Measurements from ENCODE around the gene LSM4.
A peak's percentile ranks its signal among the peaks of the same experiment; 100 is the strongest.

The LSM4 gene

DNA sequence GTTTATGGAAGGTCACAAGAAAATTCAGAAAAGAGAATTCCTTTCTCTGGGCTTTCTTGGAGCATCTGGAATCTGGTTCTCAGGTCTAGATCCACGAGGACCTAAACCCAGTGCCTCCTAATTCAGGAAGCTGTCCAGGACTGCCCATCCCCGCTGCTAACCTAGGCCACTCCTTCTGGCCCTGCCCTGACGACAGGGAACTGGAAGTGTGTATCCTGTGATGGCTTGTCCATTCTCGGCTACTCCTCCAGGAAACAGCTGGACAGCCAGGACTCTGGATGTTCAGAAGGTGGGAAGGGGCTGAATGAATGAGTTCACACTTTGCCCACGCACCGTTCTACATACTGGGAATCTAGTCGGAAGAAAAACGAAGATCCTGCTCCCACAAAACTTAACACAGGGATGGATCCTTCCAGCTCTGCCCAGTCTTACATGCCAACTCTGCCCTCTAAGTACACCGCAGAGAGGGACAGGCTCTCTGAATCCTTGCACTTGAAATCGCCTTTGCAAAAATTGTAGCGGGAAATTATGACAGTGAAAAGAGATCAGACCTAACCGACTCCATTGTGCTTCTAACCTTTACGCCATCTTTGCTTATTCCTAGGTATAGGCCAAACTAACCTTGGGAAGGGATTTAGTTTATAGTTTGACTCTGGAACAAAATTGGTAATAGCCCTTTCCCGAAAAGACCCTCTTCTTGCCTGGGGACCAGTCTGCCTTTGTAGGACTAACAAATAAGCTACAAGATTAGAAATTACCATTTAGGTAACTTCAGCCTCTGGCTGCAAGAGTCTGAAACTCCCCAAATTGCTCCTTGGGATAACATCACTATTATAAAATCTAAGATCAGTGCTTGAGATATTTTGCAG lies 1.8 kb downstream of the LSM4 start:
- Histone ChIP-seq H3K27me3 (ENCODE audit: control insufficient read depth, insufficient read depth, low read length) (no peaks in the 10 kb centered on the region), H3K4me3 (ENCODE audit: low read depth, low read length) (peak overlapping the region; percentile 92), H3K4me1 (ENCODE audit: control insufficient read depth, insufficient read depth, low read length) (peaks cover 8% of the 10 kb centered on the region), H3K9ac (ENCODE audit: low read depth, low read length) (no peak overlapping the region), H3K36me3 (ENCODE audit: control insufficient read depth, insufficient read depth, low read length) (peaks cover 13% of the 10 kb centered on the region), H3K9me3 (ENCODE audit: control insufficient read depth, insufficient read depth, low read length) (no peaks in the 10 kb centered on the region)

- Histone ChIP-seq H3K9me3 (ENCODE audit: control insufficient read depth, insufficient read depth, low read length) (no peaks in the 10 kb centered on the region), H3K4me1 (ENCODE audit: control insufficient read depth, insufficient read depth, low read length) (peaks cover 8% of the 10 kb centered on the region), H3K36me3 (ENCODE audit: control insufficient read depth, insufficient read depth, low read length) (peaks cover 17% of the 10 kb centered on the region), H3K27me3 (ENCODE audit: control insufficient read depth, insufficient read depth, low read length) (no peaks in the 10 kb centered on the region), H3K9ac (ENCODE audit: low read depth, low read length) (no peak overlapping the region), H3K4me3 (ENCODE audit: low read depth, low read length) (no peak overlapping the region)
Measured at GRCh38 chr19:18319591-18320135, 3.2 kb downstream of the LSM4 start.

- Histone ChIP-seq H3K9ac (ENCODE audit: low read depth, low read length) (no peak overlapping the region), H3K36me3 (ENCODE audit: control insufficient read depth, insufficient read depth, low read length) (peaks cover 27% of the 10 kb centered on the region), H3K4me1 (ENCODE audit: control insufficient read depth, insufficient read depth, low read length) (peaks cover 5% of the 10 kb centered on the region), H3K27me3 (ENCODE audit: control insufficient read depth, insufficient read depth, low read length) (no peaks in the 10 kb centered on the region), H3K4me3 (ENCODE audit: low read depth, low read length) (no peak overlapping the region), H3K9me3 (ENCODE audit: control insufficient read depth, insufficient read depth, low read length) (no peaks in the 10 kb centered on the region)
Measured at GRCh38 chr19:18317961-18318800, 4.7 kb downstream of the LSM4 start.

GRCh38 chr19:18313398-18313797 lies 9.5 kb downstream of the LSM4 start:
- no peaks in the 10 kb centered on the region for H3K27me3 ChIP-seq (ENCODE audit: control insufficient read depth, insufficient read depth, low read length)
- peaks cover 52% of the 10 kb centered on the region for H3K36me3 ChIP-seq (ENCODE audit: control insufficient read depth, insufficient read depth, low read length)
- H3K4me1 ChIP-seq (ENCODE audit: control insufficient read depth, insufficient read depth, low read length): no peaks in the 10 kb centered on the region
- no peak overlapping the region for H3K9ac ChIP-seq (ENCODE audit: low read depth, low read length)
- H3K9me3 ChIP-seq (ENCODE audit: control insufficient read depth, insufficient read depth, low read length): no peaks in the 10 kb centered on the region
- H3K4me3 ChIP-seq (ENCODE audit: low read depth, low read length): no peak overlapping the region

DNA sequence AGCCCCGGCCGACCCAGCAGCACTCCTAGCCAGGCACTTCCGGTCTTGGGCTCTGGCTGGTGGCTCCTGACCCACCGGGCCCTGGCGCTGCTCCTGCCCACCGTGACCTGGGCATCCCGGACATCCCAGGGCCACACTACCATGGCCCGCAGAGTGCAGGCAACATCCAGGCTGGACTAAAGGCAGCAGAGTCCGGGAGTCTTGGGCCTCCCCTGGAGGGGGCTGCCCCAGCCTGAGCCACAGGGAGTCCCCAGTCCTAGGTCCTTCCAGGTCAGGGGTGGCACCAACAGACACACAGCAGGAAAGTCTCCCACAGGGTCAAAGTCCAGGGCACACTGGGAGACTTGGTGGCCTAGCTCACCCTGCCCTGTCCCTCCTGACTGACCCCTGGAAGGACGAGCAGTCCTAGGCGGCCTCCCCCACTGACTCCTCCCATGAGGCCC lies 10.8 kb downstream of the LSM4 start:
- H3K9me3 ChIP-seq (ENCODE audit: control insufficient read depth, insufficient read depth, low read length): no peaks in the 10 kb centered on the region
- no peak overlapping the region for H3K4me3 ChIP-seq (ENCODE audit: low read depth, low read length)
- H3K27me3 ChIP-seq (ENCODE audit: control insufficient read depth, insufficient read depth, low read length): no peaks in the 10 kb centered on the region
- H3K36me3 ChIP-seq (ENCODE audit: control insufficient read depth, insufficient read depth, low read length): peaks cover 64% of the 10 kb centered on the region
- no peaks in the 10 kb centered on the region for H3K4me1 ChIP-seq (ENCODE audit: control insufficient read depth, insufficient read depth, low read length)
- no peak overlapping the region for H3K9ac ChIP-seq (ENCODE audit: low read depth, low read length)

GRCh38 chr19:18311502-18312091 lies 11.3 kb downstream of the LSM4 start:
- Histone ChIP-seq H3K36me3 (ENCODE audit: control insufficient read depth, insufficient read depth, low read length) (peaks cover 64% of the 10 kb centered on the region), H3K4me3 (ENCODE audit: low read depth, low read length) (no peak overlapping the region), H3K9me3 (ENCODE audit: control insufficient read depth, insufficient read depth, low read length) (no peaks in the 10 kb centered on the region), H3K4me1 (ENCODE audit: control insufficient read depth, insufficient read depth, low read length) (no peaks in the 10 kb centered on the region), H3K27me3 (ENCODE audit: control insufficient read depth, insufficient read depth, low read length) (no peaks in the 10 kb centered on the region), H3K9ac (ENCODE audit: low read depth, low read length) (peak overlapping the region; percentile 5)

DNA sequence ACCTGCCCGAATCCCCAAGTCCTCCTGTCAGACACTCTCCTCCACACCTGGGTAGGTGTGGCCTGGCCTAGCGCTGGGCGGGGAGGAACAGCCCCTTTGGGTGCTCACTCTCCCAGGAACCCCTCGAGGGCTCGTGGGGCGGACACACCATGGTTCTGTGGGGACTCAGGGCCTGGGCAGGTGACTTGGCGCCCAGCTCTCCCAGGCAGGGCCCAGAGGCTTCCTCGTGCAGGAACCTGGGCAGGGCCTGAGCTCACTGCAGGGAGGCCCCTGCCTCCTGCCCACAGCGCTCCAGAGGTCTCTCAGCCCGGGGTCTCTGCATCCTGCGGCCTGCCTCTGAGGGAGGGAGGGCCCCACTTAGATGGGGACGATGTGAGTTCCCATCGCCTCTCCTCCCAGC lies 11.9 kb downstream of the LSM4 start:
- H3K9ac ChIP-seq (ENCODE audit: low read depth, low read length): no peak overlapping the region
- no peaks in the 10 kb centered on the region for H3K9me3 ChIP-seq (ENCODE audit: control insufficient read depth, insufficient read depth, low read length)
- peaks cover 64% of the 10 kb centered on the region for H3K36me3 ChIP-seq (ENCODE audit: control insufficient read depth, insufficient read depth, low read length)
- no peaks in the 10 kb centered on the region for H3K4me1 ChIP-seq (ENCODE audit: control insufficient read depth, insufficient read depth, low read length)
- H3K4me3 ChIP-seq (ENCODE audit: low read depth, low read length): no peak overlapping the region
- H3K27me3 ChIP-seq (ENCODE audit: control insufficient read depth, insufficient read depth, low read length): no peaks in the 10 kb centered on the region

- Histone ChIP-seq H3K9ac (ENCODE audit: low read depth, low read length) (no peak overlapping the region), H3K9me3 (ENCODE audit: control insufficient read depth, insufficient read depth, low read length) (no peaks in the 10 kb centered on the region), H3K4me3 (ENCODE audit: low read depth, low read length) (no peak overlapping the region), H3K36me3 (ENCODE audit: control insufficient read depth, insufficient read depth, low read length) (peaks cover 64% of the 10 kb centered on the region), H3K27me3 (ENCODE audit: control insufficient read depth, insufficient read depth, low read length) (no peaks in the 10 kb centered on the region), H3K4me1 (ENCODE audit: control insufficient read depth, insufficient read depth, low read length) (no peaks in the 10 kb centered on the region)
Measured at GRCh38 chr19:18310118-18310909, 12.6 kb downstream of the LSM4 start.

GRCh38 chr19:18309525-18310064 lies 13.3 kb downstream of the LSM4 start:
- Histone ChIP-seq H3K27me3 (ENCODE audit: control insufficient read depth, insufficient read depth, low read length) (no peaks in the 10 kb centered on the region), H3K4me1 (ENCODE audit: control insufficient read depth, insufficient read depth, low read length) (peaks cover 3% of the 10 kb centered on the region), H3K9me3 (ENCODE audit: control insufficient read depth, insufficient read depth, low read length) (no peaks in the 10 kb centered on the region), H3K36me3 (ENCODE audit: control insufficient read depth, insufficient read depth, low read length) (peaks cover 61% of the 10 kb centered on the region), H3K9ac (ENCODE audit: low read depth, low read length) (no peak overlapping the region), H3K4me3 (ENCODE audit: low read depth, low read length) (no peak overlapping the region)

DNA sequence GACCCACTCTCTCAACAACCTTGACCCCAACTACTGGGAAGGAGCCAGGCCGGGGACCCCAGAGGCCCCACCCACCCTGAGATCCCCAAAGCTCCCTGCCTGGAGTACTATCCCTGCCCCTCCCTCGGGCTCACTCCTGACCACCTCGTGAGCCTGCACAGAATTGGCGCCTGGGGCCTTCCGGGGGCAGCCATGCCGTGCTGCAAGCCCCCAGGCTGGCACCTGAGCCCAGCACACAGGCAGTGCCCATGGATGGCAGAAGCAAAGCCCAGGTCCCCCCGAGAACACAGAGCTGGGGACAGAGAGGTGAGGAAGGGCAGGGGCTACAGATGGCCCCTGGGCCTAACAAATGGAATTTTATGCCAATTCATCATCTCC lies 13.9 kb downstream of the LSM4 start:
- Histone ChIP-seq H3K4me3 (ENCODE audit: low read depth, low read length) (no peak overlapping the region), H3K9me3 (ENCODE audit: control insufficient read depth, insufficient read depth, low read length) (no peaks in the 10 kb centered on the region), H3K4me1 (ENCODE audit: control insufficient read depth, insufficient read depth, low read length) (peaks cover 5% of the 10 kb centered on the region), H3K36me3 (ENCODE audit: control insufficient read depth, insufficient read depth, low read length) (peaks cover 55% of the 10 kb centered on the region), H3K27me3 (ENCODE audit: control insufficient read depth, insufficient read depth, low read length) (no peaks in the 10 kb centered on the region), H3K9ac (ENCODE audit: low read depth, low read length) (no peak overlapping the region)

Data from iPS-15b (cell line).